HepG2 (cell line): ENCODE data around the gene PDZD7. TPM values are rescaled to one million over a fixed set of nuclear protein-coding genes. Genes with fewer than 3 reads are reported as not detected.
A peak's percentile ranks its signal among the peaks of the same experiment; 100 is the strongest.

Experiments used
- ADNP ChIP-seq: sonication (generic); formaldehyde crosslinking; IDR thresholded peaks from 2 replicates; pipeline ENCODE4 v1.4.0; 2020; ENCODE audit warnings: missing genetic modification reagents
- DNMT3B ChIP-seq: conservative IDR thresholded peaks from 2 replicates; pipeline ENCODE4 v1.6.1; 2016; ENCODE audit warnings: missing biosample characterization, control low read depth
- GABPB1 ChIP-seq: IDR thresholded peaks from 2 replicates; pipeline ENCODE4 v1.6.1; 2016; ENCODE audit warnings: mild to moderate bottlenecking, missing genetic modification reagents, moderate library complexity, missing compliant biosample characterization
- GATAD1 ChIP-seq: IDR thresholded peaks from 2 replicates; pipeline ENCODE4 v1.6.1; 2016; ENCODE audit warnings: missing genetic modification reagents, missing compliant biosample characterization
- KAT8 ChIP-seq: IDR thresholded peaks from 2 replicates; pipeline ENCODE4 v1.6.1; 2016; ENCODE audit warnings: missing genetic modification reagents, missing compliant biosample characterization
- KLF9 ChIP-seq: IDR thresholded peaks from 2 replicates; pipeline ENCODE4 v1.6.1; 2016; ENCODE audit warnings: low read depth
- KMT2A ChIP-seq: sonication (generic); formaldehyde crosslinking; IDR thresholded peaks from 2 replicates; pipeline ENCODE4 v1.4.0; 2020; ENCODE audit warnings: missing genetic modification reagents
- MED1 ChIP-seq: sonication (generic); formaldehyde crosslinking; IDR thresholded peaks from 2 replicates; pipeline ENCODE4 v1.4.0; 2020; ENCODE audit warnings: missing genetic modification reagents
- MYNN ChIP-seq: sonication (generic); formaldehyde crosslinking; IDR thresholded peaks from 2 replicates; pipeline ENCODE4 v1.4.0; 2020; ENCODE audit warnings: mild to moderate bottlenecking, low read depth, missing genetic modification reagents
- PLRG1 ChIP-seq: fragments of 450-650 bp; conservative IDR thresholded peaks from 2 replicates; pipeline ENCODE4 v1.6.1; 2016
- POLR2A ChIP-seq, 2 experiments: IDR thresholded peaks; 2 replicates each; pipeline ENCODE4 v1.6.1; 2011; ENCODE audit warnings: low read depth in 2 of 2, low read length in 2 of 2, mild to moderate bottlenecking in 1 of 2, moderate library complexity in 1 of 2; ENCODE audit not compliant: insufficient read depth in 1 of 2
- SUZ12 ChIP-seq: fragments of 150-350 bp; IDR thresholded peaks from 2 replicates; pipeline ENCODE4 v1.6.1; 2014; ENCODE audit warnings: low read depth, low read length
- TEF ChIP-seq: sonication (generic); formaldehyde crosslinking; IDR thresholded peaks from 2 replicates; pipeline ENCODE4 v1.5.0; 2020; ENCODE audit warnings: missing genetic modification reagents
- UBTF ChIP-seq: sonication (generic); formaldehyde crosslinking; IDR thresholded peaks from 2 replicates; pipeline ENCODE4 v1.4.0; 2020; ENCODE audit warnings: mild to moderate bottlenecking, missing genetic modification reagents
- ZFX ChIP-seq: sonication (generic); formaldehyde crosslinking; IDR thresholded peaks from 2 replicates; pipeline ENCODE4 v1.4.0; 2020; ENCODE audit warnings: mild to moderate bottlenecking, low read depth, missing genetic modification reagents, moderate library complexity
- ZNF136 ChIP-seq: sonication (generic); formaldehyde crosslinking; IDR thresholded peaks from 2 replicates; pipeline ENCODE4 v1.8.1; 2022; ENCODE audit warnings: low read depth, mild to moderate bottlenecking, moderate library complexity, missing genetic modification reagents
- ZNF224 ChIP-seq: sonication (generic); formaldehyde crosslinking; IDR thresholded peaks from 2 replicates; pipeline ENCODE4 v1.5.0; 2020; ENCODE audit warnings: mild to moderate bottlenecking, missing genetic modification reagents
- ZNF317 ChIP-seq: sonication (generic); formaldehyde crosslinking; IDR thresholded peaks from 2 replicates; pipeline ENCODE4 v1.5.0; 2020; ENCODE audit warnings: mild to moderate bottlenecking, missing genetic modification reagents
- ZNF788 ChIP-seq: sonication (generic); formaldehyde crosslinking; IDR thresholded peaks from 2 replicates; pipeline ENCODE4 v1.5.0; 2020; ENCODE audit warnings: mild to moderate bottlenecking, missing genetic modification reagents, borderline replicate concordance
- polyA plus RNA-seq, 8 experiments: library from polyadenylated mRNA; depleted of rRNA in 3 of 8; stranded (reverse) in 7 of 8; unstranded in 1 of 8; fragments of >200 nt; fragmentation: Illumina TruSeq in 4 of 8; extraction: Trizol in 4 of 8; gene quantifications; 2 replicates each; pipeline versions ENCODE4 v1.2.1 to v1.2.3, GENCODE V29; 2011 to 2016; ENCODE audit warnings: low read depth in 4 of 8, missing spikeins in 1 of 8, mixed read lengths in 1 of 8; ENCODE audit not compliant: insufficient read depth in 1 of 8
- total RNA-seq, 5 experiments: library from RNA; depleted of rRNA; stranded (reverse); fragments of >200 nt; fragmentation: Illumina TruSeq; extraction: Trizol; gene quantifications; 2 replicates each; pipeline ENCODE4 v1.2.3, GENCODE V29; 2016; ENCODE audit warnings: low read depth in 1 of 5
- TF ChIP-seq, protein P1 (sequence below): sonication (generic); formaldehyde crosslinking; IDR thresholded peaks from 2 replicates; pipeline ENCODE4 v1.4.0; 2020; ENCODE audit warnings: missing genetic modification reagents
- TF ChIP-seq, protein P2 (sequence below): sonication (generic); formaldehyde crosslinking; IDR thresholded peaks from 2 replicates; pipeline ENCODE4 v1.8.0; 2022; ENCODE audit warnings: low read depth, missing genetic modification reagents
- TF ChIP-seq, protein P3 (sequence below): sonication (generic); formaldehyde crosslinking; IDR thresholded peaks from 2 replicates; pipeline ENCODE4 v1.8.0; 2023; ENCODE audit warnings: mild to moderate bottlenecking, missing genetic modification reagents

The PDZD7 gene
- total and polyA plus RNA-seq, 2 of the 13 experiments (the other 11 are each of a cell fraction or from before 2014, with no cell fraction given): 0.58 to 0.73 TPM

GRCh38 chr10:101067356-101068083 lies 36.6 kb upstream of the PDZD7 start (continued):
- TF ChIP-seq ZNF788 (CRISPR knock-in tag): no peak
- TF ChIP-seq, protein P1, sequence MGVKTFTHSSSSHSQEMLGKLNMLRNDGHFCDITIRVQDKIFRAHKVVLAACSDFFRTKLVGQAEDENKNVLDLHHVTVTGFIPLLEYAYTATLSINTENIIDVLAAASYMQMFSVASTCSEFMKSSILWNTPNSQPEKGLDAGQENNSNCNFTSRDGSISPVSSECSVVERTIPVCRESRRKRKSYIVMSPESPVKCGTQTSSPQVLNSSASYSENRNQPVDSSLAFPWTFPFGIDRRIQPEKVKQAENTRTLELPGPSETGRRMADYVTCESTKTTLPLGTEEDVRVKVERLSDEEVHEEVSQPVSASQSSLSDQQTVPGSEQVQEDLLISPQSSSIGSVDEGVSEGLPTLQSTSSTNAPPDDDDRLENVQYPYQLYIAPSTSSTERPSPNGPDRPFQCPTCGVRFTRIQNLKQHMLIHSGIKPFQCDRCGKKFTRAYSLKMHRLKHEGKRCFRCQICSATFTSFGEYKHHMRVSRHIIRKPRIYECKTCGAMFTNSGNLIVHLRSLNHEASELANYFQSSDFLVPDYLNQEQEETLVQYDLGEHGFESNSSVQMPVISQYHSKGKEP (CRISPR knock-in tag): no peak
- TF ChIP-seq KAT8 (CRISPR knock-in tag): peak; percentile 48; the same call in 1 of the 2 replicates
- peak; percentile 58; the same call in 1 of the 2 replicates for TF ChIP-seq UBTF
- TF ChIP-seq, protein P2, sequence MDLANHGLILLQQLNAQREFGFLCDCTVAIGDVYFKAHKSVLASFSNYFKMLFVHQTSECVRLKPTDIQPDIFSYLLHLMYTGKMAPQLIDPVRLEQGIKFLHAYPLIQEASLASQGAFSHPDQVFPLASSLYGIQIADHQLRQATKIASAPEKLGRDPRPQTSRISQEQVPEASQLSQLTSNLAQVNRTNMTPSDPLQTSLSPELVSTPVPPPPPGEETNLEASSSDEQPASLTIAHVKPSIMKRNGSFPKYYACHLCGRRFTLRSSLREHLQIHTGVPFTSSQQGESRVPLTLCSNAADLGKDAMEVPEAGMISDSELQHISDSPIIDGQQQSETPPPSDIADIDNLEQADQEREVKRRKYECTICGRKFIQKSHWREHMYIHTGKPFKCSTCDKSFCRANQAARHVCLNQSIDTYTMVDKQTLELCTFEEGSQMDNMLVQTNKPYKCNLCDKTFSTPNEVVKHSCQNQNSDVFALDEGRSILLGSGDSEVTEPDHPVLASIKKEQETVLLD: no peak
- TF ChIP-seq ZNF224 (CRISPR knock-in tag): no peak
- no peak for TF ChIP-seq KMT2A (CRISPR knock-in tag)
- TF ChIP-seq DNMT3B (CRISPR knock-in tag): 0 out of 2 replicates have a peak, but pooled peaks have one; percentile 72
- TF ChIP-seq MED1: peak; percentile 13; the same call in 1 of the 2 replicates
- peak; percentile 82 for TF ChIP-seq GABPB1 (CRISPR knock-in tag)
- TF ChIP-seq ZFX (CRISPR knock-in tag): peak; percentile 43; the same call in 1 of the 2 replicates
- TF ChIP-seq ADNP (CRISPR knock-in tag): no peak
- TF ChIP-seq ZNF136 (CRISPR knock-in tag): 0 out of 2 replicates have a peak, but pooled peaks have one; percentile 32
- no peak for TF ChIP-seq PLRG1
- TF ChIP-seq SUZ12: no peak
- TF ChIP-seq MYNN (CRISPR knock-in tag): 0 out of 2 replicates have a peak, but pooled peaks have one; percentile 26
- TF ChIP-seq, protein P3, sequence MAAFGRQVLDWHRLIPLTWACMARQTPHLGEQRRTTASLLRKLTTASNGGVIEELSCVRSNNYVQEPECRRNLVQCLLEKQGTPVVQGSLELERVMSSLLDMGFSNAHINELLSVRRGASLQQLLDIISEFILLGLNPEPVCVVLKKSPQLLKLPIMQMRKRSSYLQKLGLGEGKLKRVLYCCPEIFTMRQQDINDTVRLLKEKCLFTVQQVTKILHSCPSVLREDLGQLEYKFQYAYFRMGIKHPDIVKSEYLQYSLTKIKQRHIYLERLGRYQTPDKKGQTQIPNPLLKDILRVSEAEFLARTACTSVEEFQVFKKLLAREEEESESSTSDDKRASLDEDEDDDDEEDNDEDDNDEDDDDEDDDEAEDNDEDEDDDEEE (CRISPR knock-in tag): no peak
- TF ChIP-seq GATAD1 (CRISPR knock-in tag): peak; percentile 56; the same call in 1 of the 2 replicates
- no peak for TF ChIP-seq KLF9 (CRISPR knock-in tag)
- TF ChIP-seq ZNF317 (CRISPR knock-in tag): no peak
- TF ChIP-seq POLR2A (IDR thresholded peaks at IDR 0.05; ENCODE audit: insufficient read depth in 1 of 2, low read depth in 2 of 2, low read length in 2 of 2): peak in 1 of 2 experiments; percentile 36; a peak in 1 of 4 replicates
- TF ChIP-seq TEF (CRISPR knock-in tag): 0 out of 2 replicates have a peak, but pooled peaks have one; percentile 28
